IPS-18a (cell line): ENCODE results near the gene SNX32.
"Not testable (repeated sequence)": the region's sequence is repeated elsewhere in the genome, so short reads cannot be mapped to it uniquely, and the experiment has no call there.

Source experiments
- H3K27ac ChIP-seq: one replicate; pipeline ENCODE4 v1.5.1; 2013; ENCODE audit warnings: low read length
- H3K27me3 ChIP-seq: one replicate; pipeline ENCODE4 v1.6.1; 2013; ENCODE audit warnings: mild to moderate bottlenecking, low read length; ENCODE audit not compliant: control insufficient read depth, insufficient read depth
- H3K36me3 ChIP-seq: one replicate; pipeline ENCODE4 v1.6.1; 2013; ENCODE audit warnings: low read depth, low read length; ENCODE audit not compliant: control insufficient read depth
- H3K4me1 ChIP-seq: one replicate; pipeline ENCODE4 v1.6.1; 2013; ENCODE audit warnings: low read depth, low read length; ENCODE audit not compliant: control insufficient read depth
- H3K4me3 ChIP-seq: one replicate; pipeline ENCODE4 v1.5.1; 2013; ENCODE audit warnings: low read length
- H3K9ac ChIP-seq: one replicate; pipeline ENCODE4 v1.6.1; 2013; ENCODE audit warnings: mild to moderate bottlenecking, low read length, moderate library complexity
- H3K9me3 ChIP-seq: one replicate; pipeline ENCODE4 v1.6.1; 2013; ENCODE audit warnings: low read depth, low read length; ENCODE audit not compliant: control insufficient read depth

The SNX32 gene

GRCh38 chr11:65888163-65888814 lies 54.5 kb downstream of the SNX32 start, which contains the start of gene FIBP:
Gene FIBP, minus strand, starts transcription at chr11:65888471. Its CDS starts 53 bp downstream, at chr11:65888418.
- Histone ChIP-seq H3K4me1 (peaks cover 16% of the 10 kb centered on the region), H3K36me3 (peaks cover 28% of the 10 kb centered on the region)

GRCh38 chr11:65890324-65891218 lies 56.8 kb downstream of the SNX32 start, which contains the start of gene CCDC85B:
Gene CCDC85B, plus strand, starts transcription at chr11:65890673. Its CDS starts 111 bp downstream, at chr11:65890784.
- peak within 1 kb of the TSS; percentile 73 for H3K9ac ChIP-seq
- peaks cover 23% of the 10 kb centered on the region for H3K27me3 ChIP-seq
- peaks cover 10% of the 10 kb centered on the region for H3K36me3 ChIP-seq
- H3K27ac ChIP-seq = no peak within 1 kb of the TSS
- peaks cover 16% of the 10 kb centered on the region for H3K4me1 ChIP-seq
- peak within 1 kb of the TSS; percentile 93 for H3K4me3 ChIP-seq
- H3K9me3 ChIP-seq = no peaks in the 10 kb centered on the region

More at GRCh38 chr11:65888163-65888814, 54.5 kb downstream of the SNX32 start, which contains the start of gene FIBP:
- peak within 1 kb of the TSS; percentile 93 for H3K4me3 ChIP-seq
- H3K9me3 ChIP-seq = no peaks in the 10 kb centered on the region
- peaks cover 23% of the 10 kb centered on the region for H3K27me3 ChIP-seq
- H3K27ac ChIP-seq = no peak within 1 kb of the TSS
- peak within 1 kb of the TSS; percentile 55 for H3K9ac ChIP-seq

- Histone ChIP-seq H3K4me3 (peak overlapping the region; percentile 85), H3K9me3 (no peaks in the 10 kb centered on the region), H3K4me1 (peaks cover 16% of the 10 kb centered on the region), H3K36me3 (peaks cover 5% of the 10 kb centered on the region), H3K27ac (no peak overlapping the region), H3K9ac (peak overlapping the region; percentile 73), H3K27me3 (peaks cover 26% of the 10 kb centered on the region)
These were observed 57.7 kb downstream of the SNX32 start for GRCh38 chr11:65891219-65892136.

- not testable (repeated sequence) for H3K27ac ChIP-seq, H3K9me3 ChIP-seq, H3K36me3 ChIP-seq
- peaks cover 32% of the 10 kb centered on the region for H3K27me3 ChIP-seq
- H3K4me3 ChIP-seq = peak overlapping the region; percentile 85
- H3K4me1 ChIP-seq = peaks cover 16% of the 10 kb centered on the region
- peak overlapping the region; percentile 73 for H3K9ac ChIP-seq
These were observed 58.4 kb downstream of the SNX32 start for GRCh38 chr11:65892137-65892540.

GRCh38 chr11:65892661-65893317 lies 59.0 kb downstream of the SNX32 start:
- H3K4me3 ChIP-seq = peak overlapping the region; percentile 85
- H3K36me3 ChIP-seq = no peaks in the 10 kb centered on the region
- no peak overlapping the region for H3K9ac ChIP-seq
- H3K27ac ChIP-seq = no peak overlapping the region
- H3K27me3 ChIP-seq = peaks cover 38% of the 10 kb centered on the region
- H3K9me3 ChIP-seq = no peaks in the 10 kb centered on the region
- H3K4me1 ChIP-seq = peaks cover 16% of the 10 kb centered on the region

GRCh38 chr11:65894034-65894591 lies 60.4 kb downstream of the SNX32 start:
- H3K4me3 ChIP-seq = no peak overlapping the region
- peaks cover 49% of the 10 kb centered on the region for H3K27me3 ChIP-seq
- no peaks in the 10 kb centered on the region for H3K36me3 ChIP-seq
- H3K9ac ChIP-seq = no peak overlapping the region
- H3K4me1 ChIP-seq = peaks cover 16% of the 10 kb centered on the region
- no peaks in the 10 kb centered on the region for H3K9me3 ChIP-seq
- no peak overlapping the region for H3K27ac ChIP-seq

GRCh38 chr11:65895482-65895981 lies 61.8 kb downstream of the SNX32 start:
- Histone ChIP-seq H3K4me3 (no peak overlapping the region), H3K36me3 (no peaks in the 10 kb centered on the region), H3K9ac (no peak overlapping the region), H3K9me3 (no peaks in the 10 kb centered on the region), H3K27ac (no peak overlapping the region), H3K4me1 (peaks cover 9% of the 10 kb centered on the region), H3K27me3 (peaks cover 49% of the 10 kb centered on the region)

- H3K4me1 ChIP-seq = peaks cover 9% of the 10 kb centered on the region
- H3K9ac ChIP-seq = no peak overlapping the region
- no peaks in the 10 kb centered on the region for H3K36me3 ChIP-seq
- peaks cover 55% of the 10 kb centered on the region for H3K27me3 ChIP-seq
- no peak overlapping the region for H3K4me3 ChIP-seq
- no peaks in the 10 kb centered on the region for H3K9me3 ChIP-seq
- H3K27ac ChIP-seq = no peak overlapping the region
These were observed 62.6 kb downstream of the SNX32 start for GRCh38 chr11:65896034-65896999.

- Histone ChIP-seq H3K9ac (no peak overlapping the region), H3K4me3 (no peak overlapping the region), H3K9me3 (no peaks in the 10 kb centered on the region), H3K36me3 (no peaks in the 10 kb centered on the region), H3K4me1 (peaks cover 6% of the 10 kb centered on the region), H3K27ac (no peak overlapping the region), H3K27me3 (peaks cover 57% of the 10 kb centered on the region)
These were observed 63.3 kb downstream of the SNX32 start for GRCh38 chr11:65897020-65897471.
